ENCODE results near the gene NENF. TPM values are rescaled to one million over a fixed set of nuclear protein-coding genes. Genes with fewer than 3 reads are reported as not detected.

The NENF gene
- total and polyA plus RNA-seq, 3 donors from 2014 or later, result 33.9 to 54.6 (median 41.6) TPM

DNA sequence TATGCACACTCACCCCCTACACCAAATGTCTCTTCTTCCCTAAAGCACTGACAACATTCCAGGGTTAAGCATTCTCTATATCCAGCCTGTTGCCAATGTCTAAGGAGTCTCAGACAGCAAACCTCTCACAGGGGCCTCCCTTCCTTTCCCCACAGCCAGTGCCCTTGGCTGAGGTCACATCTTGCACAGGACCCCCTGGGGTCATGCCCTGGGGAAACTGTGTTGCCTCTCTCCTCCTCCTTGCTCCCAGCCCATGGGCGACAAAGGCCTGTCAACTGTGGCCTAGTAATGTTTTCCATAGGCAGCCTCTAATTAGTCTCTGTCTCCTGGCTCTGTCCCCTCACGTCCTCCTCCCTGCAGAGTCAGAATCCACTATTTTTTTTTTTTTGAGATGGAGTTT, 54.6 kb downstream of the NENF start:
- H3K27me3 ChIP-seq, result no peaks in the 10 kb centered on the region
- H3K36me3 ChIP-seq (ENCODE audit: low read depth, missing control alignments), result no peaks in the 10 kb centered on the region
- H3K27ac ChIP-seq, result no peak overlapping the region
- H3K9me3 ChIP-seq, result no peaks in the 10 kb centered on the region
- TF ChIP-seq POLR2A (IDR thresholded peaks at IDR 0.05), result no peak
- TF ChIP-seq, protein P1, sequence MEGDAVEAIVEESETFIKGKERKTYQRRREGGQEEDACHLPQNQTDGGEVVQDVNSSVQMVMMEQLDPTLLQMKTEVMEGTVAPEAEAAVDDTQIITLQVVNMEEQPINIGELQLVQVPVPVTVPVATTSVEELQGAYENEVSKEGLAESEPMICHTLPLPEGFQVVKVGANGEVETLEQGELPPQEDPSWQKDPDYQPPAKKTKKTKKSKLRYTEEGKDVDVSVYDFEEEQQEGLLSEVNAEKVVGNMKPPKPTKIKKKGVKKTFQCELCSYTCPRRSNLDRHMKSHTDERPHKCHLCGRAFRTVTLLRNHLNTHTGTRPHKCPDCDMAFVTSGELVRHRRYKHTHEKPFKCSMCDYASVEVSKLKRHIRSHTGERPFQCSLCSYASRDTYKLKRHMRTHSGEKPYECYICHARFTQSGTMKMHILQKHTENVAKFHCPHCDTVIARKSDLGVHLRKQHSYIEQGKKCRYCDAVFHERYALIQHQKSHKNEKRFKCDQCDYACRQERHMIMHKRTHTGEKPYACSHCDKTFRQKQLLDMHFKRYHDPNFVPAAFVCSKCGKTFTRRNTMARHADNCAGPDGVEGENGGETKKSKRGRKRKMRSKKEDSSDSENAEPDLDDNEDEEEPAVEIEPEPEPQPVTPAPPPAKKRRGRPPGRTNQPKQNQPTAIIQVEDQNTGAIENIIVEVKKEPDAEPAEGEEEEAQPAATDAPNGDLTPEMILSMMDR (IDR thresholded peaks at IDR 0.05), result no peak
- no peak for DNase-seq
- intact Hi-C loops (cut with DNase I; ENCODE audit: low total_unique reads), result no loop called here
- WGBS, 2 donors, result 82 to 100% methylated on average over 2 of the region's 2 CpGs
- no peak overlapping the region for H3K4me3 ChIP-seq
- peaks cover 11% of the 10 kb centered on the region for H3K4me1 ChIP-seq

DNA sequence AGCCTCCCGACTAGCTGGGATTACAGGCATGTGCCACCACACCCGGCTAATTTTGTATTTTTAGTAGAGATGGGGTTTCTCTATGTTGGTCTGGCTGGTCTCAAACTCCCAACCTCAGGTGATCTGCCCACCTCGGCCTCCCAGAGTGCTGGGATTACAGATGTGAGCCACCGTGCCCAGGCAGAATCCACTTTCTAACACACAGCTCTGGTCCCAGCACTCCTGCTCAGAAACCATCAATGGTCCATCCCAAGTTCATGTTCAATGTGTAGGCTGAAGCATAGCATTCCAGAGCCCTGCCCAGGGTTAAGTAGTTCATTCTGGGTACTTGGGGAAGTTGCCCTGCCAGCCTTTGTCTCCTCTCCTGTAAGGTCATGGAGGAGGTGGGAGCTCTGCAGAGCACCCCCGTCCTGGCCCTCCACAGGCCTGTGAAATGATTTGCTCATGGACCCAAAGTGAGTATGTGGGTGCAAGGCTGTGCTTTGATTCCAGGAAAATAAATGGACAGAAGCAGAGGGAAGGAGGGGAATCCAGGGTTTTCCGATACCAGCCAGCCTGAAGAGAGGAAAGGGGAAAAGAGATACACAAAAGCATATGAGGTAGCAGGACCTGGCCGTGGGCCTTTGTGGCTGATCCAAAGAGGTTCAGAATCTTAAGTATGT, 55.2 kb downstream of the NENF start:
- Histone ChIP-seq H3K27ac (peak overlapping the region; percentile 22 to 63), H3K9me3 (no peaks in the 10 kb centered on the region), H3K27me3 (no peaks in the 10 kb centered on the region), H3K4me1 (peaks cover 11% of the 10 kb centered on the region), H3K4me3 (no peak overlapping the region), H3K36me3 (ENCODE audit: low read depth, missing control alignments) (no peaks in the 10 kb centered on the region)
- intact Hi-C loops (cut with DNase I; ENCODE audit: low total_unique reads), result no loop called here
- DNase-seq, result no peak
- 88 to 91% methylated on average over 7 of the region's 7 CpGs for WGBS, 2 donors
- TF ChIP-seq, protein P1 (IDR thresholded peaks at IDR 0.05), result no peak
- TF ChIP-seq POLR2A (IDR thresholded peaks at IDR 0.05), result no peak

DNA sequence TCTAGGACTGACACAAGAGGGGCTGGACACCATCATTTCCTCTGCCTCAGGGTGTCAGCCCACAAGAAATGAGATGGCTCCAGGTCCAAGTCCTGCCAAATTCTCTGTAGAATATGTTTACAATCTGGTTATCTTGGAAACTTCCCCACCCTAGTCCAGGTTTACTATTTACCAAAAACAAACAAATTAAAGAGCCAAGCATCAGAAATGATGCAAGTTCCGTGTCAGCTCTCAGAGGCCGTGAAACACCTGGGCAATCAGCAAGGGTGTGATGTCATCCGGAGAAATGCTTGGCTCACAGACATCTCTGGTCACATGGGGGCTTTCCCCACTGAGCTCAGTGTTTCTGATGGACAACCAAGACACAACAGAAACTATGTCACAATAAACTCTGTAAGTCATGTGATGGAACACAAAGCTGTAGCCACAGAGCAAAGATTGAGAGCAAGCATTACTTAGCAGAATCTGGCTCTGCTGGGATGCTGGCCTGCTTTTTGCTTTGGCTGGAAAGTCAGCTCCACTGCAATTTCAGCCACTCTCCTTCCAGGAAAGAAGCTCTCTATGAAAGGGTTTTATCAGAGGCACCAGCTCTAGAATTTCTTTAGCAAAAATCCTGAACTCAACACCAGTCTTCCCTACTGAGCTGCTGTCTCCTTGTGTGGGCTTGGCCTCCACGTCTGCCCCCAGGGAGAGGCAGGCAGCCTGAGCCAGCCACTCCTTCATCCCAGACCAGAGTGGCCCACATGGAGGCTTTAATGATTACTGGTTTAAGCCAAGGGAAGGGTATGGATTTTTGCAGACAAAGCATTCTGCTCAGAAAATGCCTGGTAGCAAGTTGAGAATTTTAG, 55.9 kb downstream of the NENF start:
- Histone ChIP-seq H3K4me3 (no peak overlapping the region), H3K27ac (peak overlapping the region; percentile 22 to 63), H3K9me3 (no peaks in the 10 kb centered on the region), H3K36me3 (ENCODE audit: low read depth, missing control alignments) (no peaks in the 10 kb centered on the region), H3K4me1 (peaks cover 5% of the 10 kb centered on the region), H3K27me3 (no peaks in the 10 kb centered on the region)
- TF ChIP-seq, protein P1 (IDR thresholded peaks at IDR 0.05), result no peak
- TF ChIP-seq POLR2A (IDR thresholded peaks at IDR 0.05), result no peak
- peak; percentile 67 for DNase-seq
- 48 to 62% methylated on average over 4 of the region's 4 CpGs for WGBS, 2 donors
- intact Hi-C loops (cut with DNase I; ENCODE audit: low total_unique reads), result no loop called here

DNA sequence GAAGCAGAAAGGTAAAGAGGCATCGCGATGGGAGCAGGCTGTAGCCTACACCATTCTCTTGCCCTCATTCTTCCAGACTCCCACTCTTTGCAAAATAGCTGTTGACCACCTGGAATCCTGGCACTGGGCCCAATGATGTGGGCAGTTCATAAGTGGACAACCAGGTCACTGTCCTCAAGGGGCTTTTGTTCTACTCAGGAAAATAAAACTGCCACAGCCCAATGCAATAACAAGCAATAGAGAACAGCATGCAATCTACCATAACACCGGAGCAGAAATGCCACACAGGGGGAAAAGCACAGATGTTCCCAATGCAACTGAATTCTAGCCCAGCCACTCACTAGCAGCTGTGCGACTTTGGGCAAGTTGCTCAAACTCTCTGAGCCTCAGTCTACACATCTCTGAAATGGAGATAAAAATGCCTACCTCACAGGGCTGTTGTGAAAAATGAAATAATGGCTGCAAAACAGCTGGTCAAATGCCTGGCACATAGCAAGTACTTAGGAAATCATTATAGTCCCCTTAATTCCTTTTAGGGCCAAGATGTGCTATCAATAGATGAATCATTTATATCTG, 56.7 kb downstream of the NENF start:
- no peak for DNase-seq
- Histone ChIP-seq H3K27ac (peak overlapping the region in 1 of 2 donors; percentile 63), H3K4me3 (no peak overlapping the region), H3K9me3 (no peaks in the 10 kb centered on the region), H3K4me1 (peaks cover 5% of the 10 kb centered on the region), H3K27me3 (no peaks in the 10 kb centered on the region), H3K36me3 (ENCODE audit: low read depth, missing control alignments) (no peaks in the 10 kb centered on the region)
- TF ChIP-seq POLR2A (IDR thresholded peaks at IDR 0.05), result no peak
- TF ChIP-seq, protein P1 (IDR thresholded peaks at IDR 0.05), result no peak
- WGBS, 2 donors, result 71 to 72% methylated on average over 4 of the region's 4 CpGs
- intact Hi-C loops (cut with DNase I; ENCODE audit: low total_unique reads), result no loop called here
